Stimulated activated CD8-positive, alpha-beta memory T cell treated with anti-CD3 and anti-CD28 coated beads, Interleukin-2, amount 100 ng/mL, for 48 hours (primary cell): ENCODE results near the gene CCL23.
"Not testable (repeated sequence)": the region's sequence is repeated elsewhere in the genome, so short reads cannot be mapped to it uniquely, and the experiment has no call there.

Source experiments
- DNase-seq, 2 donors: peaks; one replicate each; pipeline ENCODE4 v3.0.0-alpha.2; 2020; ENCODE audit warnings: low read depth in 2 of 2

The CCL23 gene

GRCh38 chr17:36004594-36005108 lies 13.1 kb downstream of the CCL23 start:
- no peak for DNase-seq

DNA sequence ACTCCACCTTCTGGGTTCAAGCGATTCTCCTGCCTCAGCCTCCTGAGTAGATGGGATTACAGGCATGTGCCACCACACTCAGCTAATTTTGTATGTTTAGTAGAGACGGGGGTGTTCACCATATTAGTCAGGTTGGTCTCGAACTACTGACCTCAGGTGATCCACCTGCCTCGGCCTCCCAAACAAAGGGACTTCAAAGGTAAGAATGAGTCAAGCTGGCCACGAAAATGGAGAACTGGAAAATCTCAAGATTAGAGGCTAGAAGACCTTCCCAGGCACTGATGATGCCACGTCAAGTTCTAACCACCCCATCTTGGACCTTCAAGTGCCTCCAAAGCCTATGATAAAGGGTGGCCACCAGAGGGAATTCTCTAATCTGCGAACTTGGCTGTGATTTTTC lies 15.1 kb downstream of the CCL23 start:
- DNase-seq, result no peak

GRCh38 chr17:36001862-36002603 lies 15.7 kb downstream of the CCL23 start:
- DNase-seq, result no peak

- DNase-seq, result no peak
Measured at GRCh38 chr17:36001110-36001771, 16.5 kb downstream of the CCL23 start, which contains the start of gene CCL15. Gene CCL15, minus strand, starts transcription at chr17:36001553. Its CDS starts 61 bp downstream, at chr17:36001492.

GRCh38 chr17:36000732-36001109 lies 17.1 kb downstream of the CCL23 start:
- DNase-seq, result no peak

GRCh38 chr17:35998756-35999155 lies 19.0 kb downstream of the CCL23 start:
- no peak for DNase-seq

GRCh38 chr17:35998018-35998545 lies 19.7 kb downstream of the CCL23 start:
- no peak for DNase-seq

DNA sequence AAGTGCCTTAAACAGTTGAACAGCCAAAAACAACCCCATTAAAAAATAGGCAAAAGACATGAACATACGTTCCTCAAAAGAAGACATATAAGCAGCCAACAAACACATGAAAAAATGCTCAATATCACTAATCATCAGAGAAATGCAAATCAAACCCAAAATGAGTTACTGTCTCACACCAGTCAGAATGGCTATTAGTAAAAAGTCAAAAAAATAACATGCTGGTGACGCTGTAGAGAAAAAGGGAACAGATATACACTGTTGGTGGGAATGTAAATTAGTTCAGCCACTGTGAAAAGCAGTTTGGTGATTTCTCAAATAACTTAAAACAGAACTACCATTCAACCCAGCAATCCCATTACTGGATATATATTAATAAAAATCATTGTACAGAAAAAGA lies 22.4 kb downstream of the CCL23 start:
- not testable (repeated sequence) for DNase-seq

DNA sequence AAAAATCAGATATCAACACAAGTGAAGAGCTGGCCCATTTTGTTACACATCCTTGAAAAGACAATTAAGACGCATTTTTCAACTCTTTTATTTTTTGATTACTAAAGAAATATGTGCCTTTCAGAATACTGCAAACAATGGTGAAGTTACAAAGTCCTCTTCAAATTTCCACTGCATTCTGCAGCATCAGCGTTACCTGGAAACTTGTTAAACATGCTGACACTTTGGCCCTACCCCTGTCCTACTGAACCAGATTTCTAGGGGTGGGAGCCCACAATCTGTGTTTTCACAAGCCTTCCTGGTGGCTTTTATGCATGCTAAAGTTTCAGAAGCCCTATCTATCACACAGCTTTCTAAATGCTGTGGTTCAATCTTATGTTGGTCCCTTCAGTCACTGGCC lies 26.7 kb downstream of the CCL23 start:
- DNase-seq, result no peak

DNA sequence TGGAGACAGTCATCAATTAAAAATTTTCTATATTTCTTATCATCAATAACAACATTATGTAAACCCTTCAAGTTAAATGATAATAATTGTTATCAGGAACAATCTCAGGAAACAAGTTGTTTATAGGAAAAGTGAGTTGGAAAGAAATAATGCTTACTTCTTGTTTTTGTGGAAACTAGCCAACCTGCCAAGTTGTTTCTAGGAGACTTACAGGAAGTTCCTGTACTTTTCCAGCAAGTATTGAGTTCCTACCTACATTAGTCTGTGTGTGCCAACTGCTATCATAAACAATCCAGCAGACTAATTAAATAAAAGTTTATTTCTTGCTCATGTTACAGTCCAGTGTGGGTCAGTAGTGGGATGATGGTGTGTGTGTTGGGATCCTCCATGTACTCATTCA lies 29.6 kb downstream of the CCL23 start:
- DNase-seq, result no peak

GRCh38 chr17:35986643-35987042 lies 31.1 kb downstream of the CCL23 start, which contains the start of gene CCL14:
Gene CCL14, minus strand, starts transcription at chr17:35986729. Its CDS starts 80 bp downstream, at chr17:35986649.
- no peak for DNase-seq

DNA sequence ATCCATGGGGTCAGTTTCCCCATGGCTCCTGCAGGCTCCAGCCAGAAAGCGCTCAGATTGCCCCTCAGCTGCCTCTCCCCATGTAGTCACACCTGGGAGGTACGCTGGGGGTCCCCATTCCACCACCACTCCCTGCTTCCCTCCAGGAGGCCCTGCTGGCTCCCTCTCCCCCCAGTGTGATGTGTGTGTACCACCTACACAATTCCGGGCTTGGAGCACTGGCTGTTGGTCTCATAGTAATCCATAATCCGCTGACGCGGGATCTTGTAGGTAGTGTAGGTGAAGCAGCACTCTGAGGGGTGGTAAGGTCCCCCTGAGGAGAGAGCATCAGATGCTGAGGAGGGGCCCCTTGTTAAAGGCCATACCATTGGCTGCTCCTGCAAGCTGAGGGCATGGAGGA lies 33.6 kb downstream of the CCL23 start:
- DNase-seq, result no peak

DNA sequence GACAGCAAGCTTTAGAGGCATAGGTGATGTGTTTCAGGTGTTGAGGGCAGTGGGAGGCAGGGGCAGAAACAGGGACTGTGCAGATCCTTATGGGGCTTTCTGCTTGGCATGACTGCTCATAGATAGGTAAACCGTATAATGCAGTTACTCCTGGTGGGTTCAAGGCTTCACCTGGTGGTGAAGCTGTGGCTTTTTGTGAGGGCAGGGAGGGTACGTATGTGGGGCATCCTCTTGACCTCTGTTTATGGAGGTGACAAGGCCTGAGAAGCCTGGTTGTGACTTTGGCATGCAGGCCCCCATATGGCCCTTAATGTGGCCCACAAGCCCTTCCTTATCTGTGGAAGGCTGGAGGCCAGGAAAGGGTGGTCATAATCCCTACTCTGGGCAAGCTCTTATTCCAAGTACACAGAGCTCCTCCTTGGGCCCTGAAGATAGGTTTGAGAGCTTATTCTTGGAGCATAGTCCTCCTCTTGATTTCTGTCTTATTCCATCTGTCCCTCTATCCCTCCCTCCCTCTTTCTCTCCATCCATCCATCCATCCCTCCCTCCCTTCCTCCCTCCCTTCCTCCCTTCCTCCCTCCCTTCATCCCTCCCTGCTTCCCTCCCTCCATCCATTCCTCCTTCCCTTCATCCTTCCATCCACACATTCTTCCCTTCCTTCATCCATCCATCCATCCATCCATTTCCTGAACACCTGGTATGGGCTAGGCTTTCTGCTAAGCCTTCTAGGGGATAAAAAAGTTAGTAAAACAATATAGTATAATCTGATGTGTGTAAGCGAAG lies 35.2 kb downstream of the CCL23 start:
- no peak for DNase-seq

GRCh38 chr17:35981908-35982330 lies 35.9 kb downstream of the CCL23 start:
- DNase-seq, result no peak

DNA sequence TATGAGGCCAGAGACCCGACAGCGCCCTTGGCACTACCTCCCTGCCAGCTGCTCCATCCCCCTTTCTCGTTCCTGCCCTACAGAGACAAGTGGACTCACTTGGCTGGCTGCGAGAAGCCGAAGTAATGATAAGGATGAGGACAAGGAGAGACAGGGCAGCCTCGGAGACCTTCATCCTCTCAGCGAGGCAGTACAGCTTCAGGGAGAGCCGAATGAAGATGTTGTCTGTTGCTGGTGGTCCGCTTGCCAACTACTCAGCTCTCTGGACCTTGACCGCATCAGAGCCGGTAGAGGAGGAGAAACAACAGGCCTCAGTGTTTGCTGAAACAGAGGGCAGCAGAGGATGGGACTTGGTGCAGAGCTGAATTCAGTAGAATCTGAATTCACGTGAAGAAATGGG lies 36.5 kb downstream of the CCL23 start, which contains the start of gene CCL16:
TSS of gene CCL16 (minus strand) at position 252 of the 400 bp plus-strand sequence. CDS start at position 175, 77 bp downstream.
- no peak for DNase-seq

- DNase-seq, result no peak
Measured at GRCh38 chr17:35978346-35978745, 39.4 kb downstream of the CCL23 start.

DNA sequence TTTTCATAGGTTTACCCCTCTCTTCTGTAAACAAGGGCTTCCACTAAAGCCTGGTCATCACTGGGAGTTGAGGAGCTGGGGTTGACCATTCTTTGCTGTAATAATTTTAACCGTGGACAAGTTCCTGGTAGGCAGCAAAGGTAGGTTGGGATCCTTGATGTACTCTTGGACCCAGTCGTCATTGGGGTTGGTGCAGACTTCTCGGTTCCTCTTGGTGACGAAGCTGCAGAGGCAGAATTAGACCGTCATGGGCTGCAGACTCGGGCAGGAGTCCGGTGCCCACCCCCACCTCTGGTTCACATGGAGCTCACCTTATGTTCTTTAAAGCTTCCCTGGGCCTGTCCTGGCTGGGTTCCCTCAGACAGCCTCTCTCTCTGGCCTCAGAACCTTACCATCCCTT lies 40.3 kb downstream of the CCL23 start:
- DNase-seq, result no peak

- no peak for DNase-seq
Measured at GRCh38 chr17:35973333-35974260, 44.2 kb downstream of the CCL23 start.

DNA sequence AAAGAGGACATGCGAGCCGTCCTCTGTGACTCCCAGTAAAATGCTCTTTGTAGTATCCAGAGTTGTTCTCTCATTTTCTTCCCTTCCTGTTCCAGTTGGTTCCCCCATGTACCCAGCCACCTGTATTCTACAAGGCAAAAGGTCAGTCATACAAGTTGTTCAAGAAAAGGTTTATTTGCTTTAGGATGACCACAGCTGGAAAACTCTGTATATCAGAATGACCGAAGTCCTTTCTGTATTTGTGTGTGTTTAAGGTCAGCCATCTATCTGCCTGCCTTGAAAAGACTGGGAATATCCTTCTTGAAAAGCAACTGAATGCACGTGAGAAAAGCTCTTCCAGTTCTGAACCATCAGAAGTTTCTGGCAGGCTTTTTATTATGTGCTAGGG lies 44.8 kb downstream of the CCL23 start:
- DNase-seq, result no peak

GRCh38 chr17:35972535-35972934 lies 45.2 kb downstream of the CCL23 start:
- no peak for DNase-seq

- no peak for DNase-seq
Measured at GRCh38 chr17:35972066-35972465, 45.7 kb downstream of the CCL23 start.
